D721Med (cell line): ENCODE results near the gene PCIF1.

Experiments
- DNase-seq: peaks from one replicate; pipeline ENCODE4 v3.0.0; 2011; ENCODE audit warnings: low spot score; ENCODE audit not compliant: insufficient read length
- FAIRE-seq: peaks from 2 replicates; lab custom pipeline; 2011; peaks lifted over from hg19 to GRCh38; lab: Jason Lieb, UNC
- CTCF ChIP-seq: IDR thresholded peaks from 2 replicates; pipeline ENCODE4 v1.5.1; 2012; ENCODE audit warnings: mild to moderate bottlenecking, control low read depth; ENCODE audit not compliant: insufficient read depth; ENCODE audit errors: missing control alignments

PCIF1 gene

DNA sequence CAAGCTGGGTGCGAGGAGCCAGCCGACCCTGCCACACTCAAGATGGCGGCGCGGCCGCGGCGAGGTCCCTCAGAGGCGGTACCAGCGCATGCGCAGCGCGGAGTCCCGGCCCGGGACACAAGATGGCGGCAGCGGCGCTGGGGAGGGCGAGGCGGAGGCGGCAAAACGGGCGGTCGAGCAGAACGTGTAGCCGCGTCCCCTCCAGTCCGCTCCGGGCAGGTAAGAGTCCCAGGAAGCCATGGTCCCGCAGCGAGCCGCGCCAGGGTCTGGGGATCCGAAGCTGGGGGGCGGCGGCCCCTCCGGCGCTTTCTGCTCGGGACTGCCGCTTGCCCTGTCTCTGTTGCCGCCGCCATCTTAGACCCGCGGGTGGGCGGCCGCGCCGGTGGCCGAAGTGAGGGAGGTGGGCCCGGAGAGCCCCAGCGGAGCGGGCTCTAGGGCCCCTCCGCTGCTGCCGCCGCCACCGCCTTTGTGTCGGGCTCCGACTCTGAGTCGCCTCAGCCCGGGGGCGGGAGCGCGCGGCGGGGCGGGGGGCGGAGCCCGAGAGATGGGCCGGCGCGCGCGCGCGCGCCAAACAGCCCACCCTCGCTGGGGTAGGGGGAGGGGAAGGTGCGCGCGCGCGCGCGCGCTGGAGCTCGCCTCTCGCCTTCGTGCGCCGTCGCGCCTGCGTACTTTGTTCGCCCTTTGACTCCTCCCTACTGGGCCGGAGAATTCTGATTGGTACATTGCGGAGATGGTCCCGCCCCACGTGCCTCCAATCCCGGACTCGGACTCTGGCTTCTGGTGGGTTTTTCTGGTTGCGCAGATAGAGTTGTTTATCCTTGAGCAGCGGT is at the start of gene PCIF1:
Gene PCIF1 (plus strand): TSS at position 98 of the 830 bp plus-strand sequence. CDS start 4,317 bp downstream, outside the sequence.
- DNase-seq (peak; percentile 95), FAIRE-seq (no peak)
- TF ChIP-seq CTCF: no peak

DNA sequence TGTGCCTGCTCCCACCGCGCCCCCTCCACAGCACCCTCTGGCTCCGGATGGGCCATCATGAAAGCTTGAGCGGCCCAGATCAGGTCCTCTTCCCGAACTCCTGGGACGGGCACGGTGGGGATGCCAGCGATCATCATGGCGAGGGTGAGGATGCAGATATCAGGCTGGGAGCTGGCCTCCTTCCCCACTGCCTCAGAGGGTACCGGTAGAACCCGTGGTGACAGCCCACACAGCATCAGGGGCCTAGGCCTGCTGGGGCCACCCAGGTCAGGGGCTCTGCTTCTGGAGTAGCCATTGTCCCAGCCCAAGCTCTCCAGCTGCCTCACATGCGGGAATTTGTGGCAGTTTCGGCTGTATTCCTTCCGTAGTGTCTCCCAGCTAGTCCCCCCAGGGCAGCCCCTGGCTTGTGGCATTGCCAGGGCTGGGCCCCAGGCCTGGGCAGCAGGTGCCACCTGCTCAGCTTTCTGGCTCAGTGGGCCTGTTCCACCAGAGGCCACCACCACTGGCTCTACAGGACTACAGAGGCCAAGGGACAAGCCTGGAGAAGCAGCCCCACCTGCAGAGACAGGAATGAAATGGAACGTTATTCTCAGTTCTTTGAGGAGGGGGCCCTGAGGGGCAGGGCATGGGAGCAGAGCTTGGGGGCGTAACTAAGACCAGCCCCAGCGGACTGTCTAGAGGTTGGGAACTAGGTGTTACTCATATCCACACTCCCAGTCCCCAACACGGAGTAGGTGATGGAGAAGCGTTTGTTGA is 47.7 kb upstream of the PCIF1 start:
- no peak for TF ChIP-seq CTCF
- no peak for FAIRE-seq
- DNase-seq: no peak

DNA sequence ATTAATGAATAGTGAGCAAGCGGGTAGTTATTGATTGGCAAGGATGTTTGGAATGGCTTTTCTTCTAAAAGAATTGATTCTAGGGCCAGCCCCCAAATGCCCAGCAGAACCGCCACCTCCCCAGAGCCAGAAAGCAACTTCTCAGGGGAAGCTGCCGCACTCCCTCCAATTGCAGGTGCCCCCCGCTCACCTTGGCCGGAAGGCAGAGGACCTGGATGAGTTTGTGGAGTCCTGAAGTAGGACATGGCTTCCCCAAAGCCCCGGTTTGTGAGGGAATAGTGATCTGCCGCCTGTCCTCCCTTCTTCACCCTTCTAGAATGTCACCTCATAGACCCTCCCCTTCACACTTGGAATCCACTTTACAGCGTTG is 47.2 kb upstream of the PCIF1 start, which contains the start of gene SPATA25:
Gene SPATA25 (minus strand): TSS at position 277 of the 370 bp plus-strand sequence. CDS start 32 bp downstream, at position 245.
- no peak for TF ChIP-seq CTCF
- DNase-seq: no peak
- no peak for FAIRE-seq

DNA sequence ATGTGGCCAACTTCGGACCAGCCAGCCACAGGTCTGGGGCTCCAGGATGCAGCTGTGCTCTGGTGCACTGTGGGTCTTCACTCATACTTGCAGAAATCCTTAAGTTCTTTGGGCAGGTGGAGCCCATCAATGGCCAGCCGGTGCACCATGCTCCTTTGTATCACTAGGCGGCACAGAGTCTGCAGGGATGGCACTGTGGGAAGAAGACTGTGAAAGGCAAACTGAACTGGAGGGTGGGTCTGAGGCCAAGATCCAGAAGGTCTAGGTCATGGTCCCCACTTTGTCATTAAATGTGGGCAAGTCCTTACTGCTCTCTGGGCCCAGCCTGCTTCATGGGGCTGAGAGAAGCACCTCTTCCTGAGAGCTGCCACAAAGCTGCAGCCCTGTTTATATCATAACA is 45.8 kb upstream of the PCIF1 start:
- DNase-seq (no peak), FAIRE-seq (no peak)
- TF ChIP-seq CTCF: no peak

DNA sequence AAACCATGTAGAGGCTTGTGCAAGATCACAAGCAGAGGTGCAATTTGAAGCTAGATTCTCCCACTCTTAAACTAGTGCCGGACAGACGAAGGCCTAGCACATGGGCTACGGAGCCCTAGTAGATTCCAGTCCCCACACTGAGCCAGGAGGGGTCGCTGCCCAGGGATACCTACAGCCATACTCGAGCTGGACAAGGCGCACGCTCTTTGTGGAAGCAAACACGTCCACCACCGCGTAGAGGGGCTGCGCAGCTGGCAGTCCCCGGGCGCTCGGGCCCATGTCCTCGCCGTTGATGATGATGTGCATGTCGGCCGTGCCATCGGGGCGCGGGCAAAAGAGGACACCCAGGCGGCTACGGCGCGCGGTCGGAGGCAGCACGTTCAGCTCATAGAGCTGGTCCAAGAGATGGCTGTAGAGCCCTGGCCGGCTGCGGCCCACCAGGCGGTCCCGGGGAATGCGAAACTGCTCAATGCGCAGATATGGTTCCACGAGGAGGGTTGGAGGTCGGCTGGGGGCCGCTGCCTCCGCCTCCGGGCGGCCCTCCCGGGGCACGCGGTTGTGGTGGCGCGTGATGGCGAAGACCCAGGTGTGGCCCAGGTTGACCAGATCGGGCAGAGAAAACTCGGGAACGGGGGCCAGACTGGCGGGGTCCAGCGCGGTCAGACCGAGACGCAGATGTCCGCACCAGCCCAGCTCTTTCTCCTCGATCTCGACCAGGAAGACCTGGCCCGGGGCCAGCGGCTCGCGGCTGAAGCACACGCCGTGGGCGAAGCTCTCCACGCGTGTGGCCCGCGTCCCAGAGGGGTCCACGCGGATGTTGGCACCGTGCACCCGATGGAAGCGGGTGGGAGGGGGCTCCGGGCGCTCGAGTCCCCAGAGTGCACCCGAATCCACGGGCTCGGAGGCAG is 44.2 kb upstream of the PCIF1 start:
- FAIRE-seq: no peak
- TF ChIP-seq CTCF: peak; percentile 67
- DNase-seq: peak; percentile 85

GRCh38 chr20:45890985-45891983 is 43.2 kb upstream of the PCIF1 start, which contains the start of the genes CTSA and NEURL2:
TSS of gene CTSA (plus strand) at chr20:45891335. CDS start at chr20:45891569, 234 bp downstream.
TSS of gene NEURL2 (minus strand) at chr20:45891208. CDS start at chr20:45890991, 217 bp downstream.
- TF ChIP-seq CTCF: peak; percentile 2
- FAIRE-seq: no peak
- DNase-seq: peak; percentile 99
